Heart right ventricle (tissue), 16 donors: Measurements from ENCODE around the gene OR10H5. TPM values are rescaled to one million over a fixed set of nuclear protein-coding genes. Genes with fewer than 3 reads are reported as not detected.
A peak's percentile ranks its signal among the peaks of the same experiment; 100 is the strongest.

ENCODE experiments used
- ATAC-seq, 8 donors: fragments of 200-7000 bp; cut with Tn5 transposase; one replicate each; pipeline ENCODE4 v1.9.1; 2020; ENCODE audit warnings: mild to moderate bottlenecking in 8 of 8, moderate library complexity in 8 of 8, moderate number of reproducible peaks in 1 of 8
- DNase-seq, 2 donors: peaks; one replicate each; pipeline ENCODE4 v3.0.0-alpha.2; 2020
- H3K27ac ChIP-seq, 10 donors: fragments of 200-600 bp; sonication (generic) in 2 of 10; one replicate each; pipeline versions ENCODE4 v1.5.0 to v1.8.0; 2020 to 2022; ENCODE audit warnings: mild to moderate bottlenecking in 3 of 10
- H3K27me3 ChIP-seq, 7 donors: fragments of 200-600 bp; one replicate each; pipeline ENCODE4 v1.8.0; 2021 to 2022; ENCODE audit warnings: mild to moderate bottlenecking in 2 of 7
- H3K36me3 ChIP-seq, 9 donors: fragments of 200-600 bp; sonication (generic) in 1 of 9; one replicate each; pipeline versions ENCODE4 v1.5.0 to v1.8.0; 2020 to 2022; ENCODE audit warnings: mild to moderate bottlenecking in 2 of 9
- H3K4me1 ChIP-seq, 9 donors: fragments of 200-600 bp; sonication (generic) in 1 of 9; one replicate each; pipeline versions ENCODE4 v1.5.0 to v1.8.0; 2020 to 2022; ENCODE audit warnings: mild to moderate bottlenecking in 4 of 9
- H3K4me3 ChIP-seq, 10 donors: fragments of 200-600 bp; sonication (generic) in 2 of 10; one replicate each; pipeline versions ENCODE4 v1.5.0 to v1.8.0; 2020 to 2022; ENCODE audit warnings: mild to moderate bottlenecking in 7 of 10, moderate library complexity in 2 of 10
- H3K9me3 ChIP-seq, 11 donors: fragments of 200-600 bp in 10 of 11; sonication (generic) in 2 of 11; one replicate each; pipeline versions ENCODE4 v1.5.0 to v1.8.0; 2013 to 2022; ENCODE audit warnings: mild to moderate bottlenecking in 2 of 11, control low read depth in 1 of 11, moderate library complexity in 1 of 11
- CTCF ChIP-seq, 9 donors: fragments of 200-600 bp; sonication (generic) in 2 of 9; IDR thresholded peaks; one replicate each; pipeline versions ENCODE4 v1.5.0 to v1.8.0; 2021 to 2022; ENCODE audit warnings: antibody characterized with exemption in 9 of 9, mild to moderate bottlenecking in 5 of 9, moderate library complexity in 1 of 9
- WGBS, 2 donors: extraction: QIAGEN DNeasy Blood & Tissue Kit; methylation state at CpG; one replicate each; pipeline ENCODE4 v1.1.7; 2013; ENCODE audit warnings: inconsistent platforms in 1 of 2; 5-methylcytosine and 5-hydroxymethylcytosine counted together
- intact Hi-C, 10 donors: fragments of 100-400 bp; cut with DNase I; formaldehyde crosslinking; loops; one replicate each; pipeline versions ENCODE4 v1.11.1 to v1.14.2; 2022
- polyA plus RNA-seq, 2 donors: library from polyadenylated mRNA; stranded (reverse); fragments of 200-250 nt; gene quantifications; one replicate each; pipeline ENCODE4 v1.2.3, GENCODE V29; 2013
- total RNA-seq, 10 donors: library from RNA; stranded (reverse); fragmentation: NEBNext Ultra II Directional in 3 of 10; extraction: Animal tissue kit (Norgen Biotek cat#: 25700) in 3 of 10; gene quantifications; one replicate each; pipeline versions ENCODE4 v1.2.1 to v1.2.4, GENCODE V29; 2021 to 2023
- donor health status: Arrhythmogenic right ventricular cardiomyopathy.
- donor health status: ischemic (EF 13 %, LVEDD 7.1; RV severe dilation, severe dysfunction).
- donor health status: healthy with polysubstance abuse.
- donor health status: DM: no; HTN: yes; CAD: no.
- donor health status: DM: no; HTN: no; CAD: no.
- donor health status: ischemic (EF 25% LVEDD 6.9; RV normal size, moderate dysfunction).
- donor health status: ischemic (EF 25% LVEDD 5.7; RV mildly dilated, moderate dysfunction).
- donor health status: healthy.
- donor health status: DM: yes; HTN: yes; CAD: no.
- donor health status: Ischemic cardiomyopathy.
- donor health status: ischemic (EF 35%, LVEDD 5.7; RV mildly dilated, moderate dysfunction).
- donor health status: nonischemic (EF 11% LVEDD 7.7; RV severe dilation, severe dysfunction).
- donor health status: DM: yes; HTN: yes; CAD: no.
- donor health status: PGD.
- donor health status: ischemic (EF 29% LVEDD 5.4; RV normal size, mild dysfunction).
- donor health status: nonischemic (EF 23%, LVEDD 6.1; RV moderate dilation, normal function).

Gene OR10H5
- total and polyA plus RNA-seq, 12 donors = not detected

DNA sequence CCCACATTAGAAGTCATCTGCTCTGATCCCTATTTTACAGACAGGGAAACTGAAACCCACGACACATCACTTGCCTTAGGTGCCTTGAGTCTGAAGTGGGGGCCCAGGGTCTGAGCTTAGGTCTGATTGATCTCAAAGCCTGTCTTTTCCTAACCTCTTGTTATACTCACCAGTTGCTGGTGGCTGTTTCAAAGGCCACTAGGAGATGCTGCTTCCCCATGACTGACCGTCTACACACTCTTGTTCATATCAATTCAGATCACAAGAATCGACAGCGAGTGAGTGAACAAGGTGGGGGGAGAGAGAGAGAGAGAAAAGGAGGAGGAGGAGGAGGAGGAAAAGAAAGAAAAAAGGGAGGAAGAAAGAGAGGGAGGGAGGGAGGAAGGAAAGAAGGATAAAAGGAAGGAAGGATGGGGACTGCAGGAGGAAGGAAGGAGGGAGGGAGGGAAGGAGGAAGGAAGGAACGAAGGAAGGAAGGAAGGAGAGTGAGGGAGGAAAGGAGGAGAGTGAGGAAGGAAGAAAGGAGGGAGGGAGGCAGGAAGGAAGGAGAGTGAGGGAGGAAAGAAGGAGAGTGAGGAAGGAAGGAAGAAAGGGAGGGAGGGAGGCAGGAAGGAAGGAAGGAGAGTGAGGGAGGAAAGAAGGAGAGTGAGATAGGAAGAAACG is 24.7 kb downstream of the OR10H5 start:
- intact Hi-C loops = loop anchor here in 6 of 10 donors (5.0 to 10.0 kb wide), 3 partner anchors 177 to 185 kb away; no protein-coding TSS in a partner anchor
- Histone ChIP-seq H3K9me3 (no peaks in the 10 kb centered on the region), H3K4me1 (peaks cover 0 to 6% (median 0%) of the 10 kb centered on the region in 9 donors), H3K27ac (no peak overlapping the region), H3K27me3 (peaks cover 0 to 45% (median 33%) of the 10 kb centered on the region in 7 donors), H3K36me3 (no peaks in the 10 kb centered on the region), H3K4me3 (no peak overlapping the region)
- TF ChIP-seq CTCF (IDR thresholded peaks at IDR 0.05) = peak in 1 of 9 donors; percentile 19
- 23 to 46% methylated on average over 6 of the region's 6 CpGs for WGBS, 2 donors
- ATAC-seq (no peak), DNase-seq (no peak)

DNA sequence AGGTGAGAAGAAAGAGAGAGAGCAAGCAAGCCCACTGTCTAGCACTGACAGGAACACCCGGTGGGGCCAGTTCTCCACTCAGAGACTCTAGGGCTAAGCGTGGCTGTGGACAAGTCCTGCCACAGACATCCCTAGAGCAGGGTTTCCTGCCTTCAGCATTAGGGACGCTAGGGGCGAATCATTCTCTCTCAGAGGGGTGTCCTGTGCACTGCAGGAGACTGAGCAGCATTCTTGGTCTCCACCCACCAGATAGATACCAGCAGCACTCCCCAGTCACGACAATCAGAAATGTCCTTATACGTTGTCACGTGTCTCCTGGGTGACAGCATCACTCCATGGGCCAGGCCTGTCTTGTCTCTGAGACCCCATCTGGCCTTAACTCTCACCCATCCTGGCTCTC is 26.5 kb downstream of the OR10H5 start:
- Histone ChIP-seq H3K4me3 (no peak overlapping the region), H3K27ac (no peak overlapping the region), H3K9me3 (no peaks in the 10 kb centered on the region), H3K4me1 (peaks cover 0 to 6% (median 0%) of the 10 kb centered on the region in 9 donors), H3K27me3 (peaks cover 0 to 45% (median 33%) of the 10 kb centered on the region in 7 donors), H3K36me3 (no peaks in the 10 kb centered on the region)
- DNase-seq (no peak), ATAC-seq (no peak)
- WGBS, 2 donors = 30 to 36% methylated on average over 7 of the region's 7 CpGs
- TF ChIP-seq CTCF (IDR thresholded peaks at IDR 0.05) = no peak
- intact Hi-C loops = loop anchor here in 6 of 10 donors (5.0 to 10.0 kb wide), 3 partner anchors 179 to 187 kb away; no protein-coding TSS in a partner anchor

- TF ChIP-seq CTCF (IDR thresholded peaks at IDR 0.05) = no peak
- no peaks in the 10 kb centered on the region for H3K9me3 ChIP-seq
- no peak within 1 kb of the TSS for H3K4me3 ChIP-seq
- no peaks in the 10 kb centered on the region for H3K36me3 ChIP-seq
- H3K27me3 ChIP-seq = peaks cover 0 to 45% (median 33%) of the 10 kb centered on the region in 7 donors
- intact Hi-C loops = loop anchor here in 2 of 10 donors (10.0 kb wide), 1 partner anchor 181 kb away; no protein-coding TSS in a partner anchor
- H3K4me1 ChIP-seq = peaks cover 0 to 2% (median 0%) of the 10 kb centered on the region in 9 donors
- 61 to 62% methylated on average over 4 to 5 of the region's 5 CpGs for WGBS, 2 donors
- DNase-seq = no peak
- H3K27ac ChIP-seq = no peak within 1 kb of the TSS
- no peak for ATAC-seq
Measured at GRCh38 chr19:15815306-15815705, 27.8 kb downstream of the OR10H5 start, which contains the start of gene OR10H1. Gene OR10H1 (minus strand): TSS chr19:15815664. CDS start chr19:15808037, 7,627 bp downstream.

- intact Hi-C loops = no loop called here
- Histone ChIP-seq H3K4me1 (no peaks in the 10 kb centered on the region), H3K4me3 (no peak overlapping the region), H3K36me3 (no peaks in the 10 kb centered on the region), H3K27me3 (peaks cover 0 to 11% (median 1%) of the 10 kb centered on the region in 7 donors), H3K27ac (no peak overlapping the region), H3K9me3 (no peaks in the 10 kb centered on the region)
- TF ChIP-seq CTCF (IDR thresholded peaks at IDR 0.05) = no peak
- DNase-seq (no peak), ATAC-seq (no peak)
- WGBS, 2 donors = 89% methylated on average over 8 of the region's 8 CpGs
Measured at GRCh38 chr19:15820646-15821045, 33.2 kb downstream of the OR10H5 start.
